ENCODE measurements around the gene SNX32. TPM values are rescaled to one million over a fixed set of nuclear protein-coding genes. Genes with fewer than 3 reads are reported as not detected.

The SNX32 gene
- total and polyA plus RNA-seq, 2 of the 13 experiments (the other 11 are each of a cell fraction or from before 2014, with no cell fraction given) = 0.09 to 0.34 TPM

- TF ChIP-seq, protein P1, sequence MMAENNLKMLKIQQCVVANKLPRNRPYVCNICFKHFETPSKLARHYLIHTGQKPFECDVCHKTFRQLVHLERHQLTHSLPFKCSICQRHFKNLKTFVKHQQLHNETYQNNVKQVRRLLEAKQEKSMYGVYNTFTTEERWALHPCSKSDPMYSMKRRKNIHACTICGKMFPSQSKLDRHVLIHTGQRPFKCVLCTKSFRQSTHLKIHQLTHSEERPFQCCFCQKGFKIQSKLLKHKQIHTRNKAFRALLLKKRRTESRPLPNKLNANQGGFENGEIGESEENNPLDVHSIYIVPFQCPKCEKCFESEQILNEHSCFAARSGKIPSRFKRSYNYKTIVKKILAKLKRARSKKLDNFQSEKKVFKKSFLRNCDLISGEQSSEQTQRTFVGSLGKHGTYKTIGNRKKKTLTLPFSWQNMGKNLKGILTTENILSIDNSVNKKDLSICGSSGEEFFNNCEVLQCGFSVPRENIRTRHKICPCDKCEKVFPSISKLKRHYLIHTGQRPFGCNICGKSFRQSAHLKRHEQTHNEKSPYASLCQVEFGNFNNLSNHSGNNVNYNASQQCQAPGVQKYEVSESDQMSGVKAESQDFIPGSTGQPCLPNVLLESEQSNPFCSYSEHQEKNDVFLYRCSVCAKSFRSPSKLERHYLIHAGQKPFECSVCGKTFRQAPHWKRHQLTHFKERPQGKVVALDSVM (CRISPR knock-in tag; IDR thresholded peaks at IDR 0.05) = no peak; the same call in 1 of the 2 replicates
- TF ChIP-seq ZFP41 (CRISPR knock-in tag; IDR thresholded peaks at IDR 0.05; ENCODE audit: borderline replicate concordance) (no peak), TSC22D2 (CRISPR knock-in tag; IDR thresholded peaks at IDR 0.05; ENCODE audit: borderline replicate concordance) (no peak), ZNF30 (CRISPR knock-in tag; IDR thresholded peaks at IDR 0.05) (peak; percentile 79; the same call in 1 of the 2 replicates), PBX2 (CRISPR knock-in tag; IDR thresholded peaks at IDR 0.05) (no peak), ZNF703 (CRISPR knock-in tag; IDR thresholded peaks at IDR 0.05; ENCODE audit: borderline replicate concordance) (0 out of 2 replicates have a peak, but pooled peaks have one; percentile 29), ZNF121 (CRISPR knock-in tag; IDR thresholded peaks at IDR 0.05) (no peak; the same call in 1 of the 2 replicates), PRMT3 (CRISPR knock-in tag; IDR thresholded peaks at IDR 0.05; ENCODE audit: borderline replicate concordance, low read depth) (no peak), HOXA7 (CRISPR knock-in tag; IDR thresholded peaks at IDR 0.05) (0 out of 2 replicates have a peak, but pooled peaks have one; percentile 60), FOXJ3 (CRISPR knock-in tag; IDR thresholded peaks at IDR 0.05; ENCODE audit: borderline replicate concordance) (no peak), HOXA9 (CRISPR knock-in tag; IDR thresholded peaks at IDR 0.05; ENCODE audit: borderline replicate concordance) (0 out of 2 replicates have a peak, but pooled peaks have one; percentile 74), XBP1 (CRISPR knock-in tag; IDR thresholded peaks at IDR 0.05) (no peak), ZNF180 (CRISPR knock-in tag; IDR thresholded peaks at IDR 0.05; ENCODE audit: borderline replicate concordance, low read depth) (no peak), ZNF615 (CRISPR knock-in tag; IDR thresholded peaks at IDR 0.05; ENCODE audit: borderline replicate concordance) (no peak), ASH2L (IDR thresholded peaks at IDR 0.05; ENCODE audit: insufficient read length, low read depth, low read length) (no peak)
- TF ChIP-seq, protein P2, sequence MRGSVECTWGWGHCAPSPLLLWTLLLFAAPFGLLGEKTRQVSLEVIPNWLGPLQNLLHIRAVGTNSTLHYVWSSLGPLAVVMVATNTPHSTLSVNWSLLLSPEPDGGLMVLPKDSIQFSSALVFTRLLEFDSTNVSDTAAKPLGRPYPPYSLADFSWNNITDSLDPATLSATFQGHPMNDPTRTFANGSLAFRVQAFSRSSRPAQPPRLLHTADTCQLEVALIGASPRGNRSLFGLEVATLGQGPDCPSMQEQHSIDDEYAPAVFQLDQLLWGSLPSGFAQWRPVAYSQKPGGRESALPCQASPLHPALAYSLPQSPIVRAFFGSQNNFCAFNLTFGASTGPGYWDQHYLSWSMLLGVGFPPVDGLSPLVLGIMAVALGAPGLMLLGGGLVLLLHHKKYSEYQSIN (CRISPR knock-in tag; IDR thresholded peaks at IDR 0.05; ENCODE audit: borderline replicate concordance) = no peak
- TF ChIP-seq, protein P3, sequence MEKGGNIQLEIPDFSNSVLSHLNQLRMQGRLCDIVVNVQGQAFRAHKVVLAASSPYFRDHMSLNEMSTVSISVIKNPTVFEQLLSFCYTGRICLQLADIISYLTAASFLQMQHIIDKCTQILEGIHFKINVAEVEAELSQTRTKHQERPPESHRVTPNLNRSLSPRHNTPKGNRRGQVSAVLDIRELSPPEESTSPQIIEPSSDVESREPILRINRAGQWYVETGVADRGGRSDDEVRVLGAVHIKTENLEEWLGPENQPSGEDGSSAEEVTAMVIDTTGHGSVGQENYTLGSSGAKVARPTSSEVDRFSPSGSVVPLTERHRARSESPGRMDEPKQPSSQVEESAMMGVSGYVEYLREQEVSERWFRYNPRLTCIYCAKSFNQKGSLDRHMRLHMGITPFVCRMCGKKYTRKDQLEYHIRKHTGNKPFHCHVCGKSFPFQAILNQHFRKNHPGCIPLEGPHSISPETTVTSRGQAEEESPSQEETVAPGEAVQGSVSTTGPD (CRISPR knock-in tag; IDR thresholded peaks at IDR 0.05) = no peak
- TF ChIP-seq, protein P4, sequence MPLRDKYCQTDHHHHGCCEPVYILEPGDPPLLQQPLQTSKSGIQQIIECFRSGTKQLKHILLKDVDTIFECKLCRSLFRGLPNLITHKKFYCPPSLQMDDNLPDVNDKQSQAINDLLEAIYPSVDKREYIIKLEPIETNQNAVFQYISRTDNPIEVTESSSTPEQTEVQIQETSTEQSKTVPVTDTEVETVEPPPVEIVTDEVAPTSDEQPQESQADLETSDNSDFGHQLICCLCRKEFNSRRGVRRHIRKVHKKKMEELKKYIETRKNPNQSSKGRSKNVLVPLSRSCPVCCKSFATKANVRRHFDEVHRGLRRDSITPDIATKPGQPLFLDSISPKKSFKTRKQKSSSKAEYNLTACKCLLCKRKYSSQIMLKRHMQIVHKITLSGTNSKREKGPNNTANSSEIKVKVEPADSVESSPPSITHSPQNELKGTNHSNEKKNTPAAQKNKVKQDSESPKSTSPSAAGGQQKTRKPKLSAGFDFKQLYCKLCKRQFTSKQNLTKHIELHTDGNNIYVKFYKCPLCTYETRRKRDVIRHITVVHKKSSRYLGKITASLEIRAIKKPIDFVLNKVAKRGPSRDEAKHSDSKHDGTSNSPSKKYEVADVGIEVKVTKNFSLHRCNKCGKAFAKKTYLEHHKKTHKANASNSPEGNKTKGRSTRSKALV (CRISPR knock-in tag; IDR thresholded peaks at IDR 0.05) = 0 out of 2 replicates have a peak, but pooled peaks have one; percentile 5
- TF ChIP-seq, protein P5, sequence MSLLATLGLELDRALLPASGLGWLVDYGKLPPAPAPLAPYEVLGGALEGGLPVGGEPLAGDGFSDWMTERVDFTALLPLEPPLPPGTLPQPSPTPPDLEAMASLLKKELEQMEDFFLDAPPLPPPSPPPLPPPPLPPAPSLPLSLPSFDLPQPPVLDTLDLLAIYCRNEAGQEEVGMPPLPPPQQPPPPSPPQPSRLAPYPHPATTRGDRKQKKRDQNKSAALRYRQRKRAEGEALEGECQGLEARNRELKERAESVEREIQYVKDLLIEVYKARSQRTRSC (CRISPR knock-in tag; IDR thresholded peaks at IDR 0.05; ENCODE audit: low read depth) = no peak
Measured at GRCh38 chr11:65899356-65900124, 65.8 kb downstream of the SNX32 start (continued).
